Chondrocyte (in vitro differentiated cells): ENCODE data around the gene KRTAP13-4. TPM values are rescaled to one million over a fixed set of nuclear protein-coding genes. Genes with fewer than 3 reads are reported as not detected.

Experiments
- DNase-seq: peaks from one replicate; pipeline ENCODE4 v3.0.0; 2021; ENCODE audit warnings: mixed read lengths, low spot score
- H3K27ac Mint-ChIP-seq: one replicate; pipeline ENCODE4 v1.8.0; 2021; ENCODE audit warnings: mild to moderate bottlenecking, moderate library complexity, mixed read lengths; ENCODE audit not compliant: unreplicated experiment
- H3K27me3 Mint-ChIP-seq: 2 replicates; pipeline ENCODE4 v1.8.0; 2021; ENCODE audit warnings: low read depth, mixed read lengths
- H3K36me3 Mint-ChIP-seq: 2 replicates; pipeline ENCODE4 v1.8.0; 2021; ENCODE audit warnings: low read depth, mixed read lengths
- H3K4me1 Mint-ChIP-seq: 2 replicates; pipeline ENCODE4 v1.8.0; 2021; ENCODE audit warnings: low read depth, mild to moderate bottlenecking, mixed read lengths
- H3K4me3 Mint-ChIP-seq: one replicate; pipeline ENCODE4 v1.8.0; 2021; ENCODE audit warnings: mild to moderate bottlenecking, moderate library complexity, mixed read lengths; ENCODE audit not compliant: unreplicated experiment
- H3K9me3 Mint-ChIP-seq: 2 replicates; pipeline ENCODE4 v1.8.0; 2021; ENCODE audit warnings: low read depth, mixed read lengths
- CTCF ChIP-seq: fragments of 200-600 bp; sonication (generic); IDR thresholded peaks from 2 replicates; pipeline ENCODE4 v1.5.0; 2021; ENCODE audit warnings: antibody characterized with exemption, mild to moderate bottlenecking, moderate library complexity
- total RNA-seq: library from RNA; stranded (reverse); gene quantifications from 3 replicates; pipeline ENCODE4 v1.2.1, GENCODE V29; 2021

KRTAP13-4 gene
- total RNA-seq, 1 donor from 2014 or later, result not detected

GRCh38 chr21:30415993-30416392 is 14.0 kb upstream of the KRTAP13-4 start:
- H3K4me1 Mint-ChIP-seq, result no peaks in the 10 kb centered on the region
- no peak for DNase-seq
- no peak for TF ChIP-seq CTCF
- H3K27me3 Mint-ChIP-seq, result peaks cover 9% of the 10 kb centered on the region
- no peak overlapping the region for H3K4me3 Mint-ChIP-seq
- H3K9me3 Mint-ChIP-seq, result peaks cover 7% of the 10 kb centered on the region
- H3K36me3 Mint-ChIP-seq, result no peaks in the 10 kb centered on the region
- no peak overlapping the region for H3K27ac Mint-ChIP-seq

- peaks cover 2% of the 10 kb centered on the region for H3K9me3 Mint-ChIP-seq
- no peak within 1 kb of the TSS for H3K27ac Mint-ChIP-seq
- no peak for DNase-seq
- H3K27me3 Mint-ChIP-seq, result peaks cover 3% of the 10 kb centered on the region
- H3K4me3 Mint-ChIP-seq, result no peak within 1 kb of the TSS
- TF ChIP-seq CTCF, result no peak
- H3K36me3 Mint-ChIP-seq, result no peaks in the 10 kb centered on the region
- no peaks in the 10 kb centered on the region for H3K4me1 Mint-ChIP-seq
Measured at GRCh38 chr21:30425826-30426225, 4.2 kb upstream of the KRTAP13-4 start, which contains the start of gene KRTAP13-3. Gene KRTAP13-3, minus strand, starts transcription at chr21:30425926. Its CDS starts 14 bp downstream, at chr21:30425912.

- no peak overlapping the region for H3K4me3 Mint-ChIP-seq
Measured at GRCh38 chr21:30426731-30427130, 3.3 kb upstream of the KRTAP13-4 start.

GRCh38 chr21:30434033-30434631 is 4.1 kb downstream of the KRTAP13-4 start:
- H3K4me1 Mint-ChIP-seq, result no peaks in the 10 kb centered on the region
- H3K27me3 Mint-ChIP-seq, result peaks cover 26% of the 10 kb centered on the region
- no peak overlapping the region for H3K27ac Mint-ChIP-seq
- H3K9me3 Mint-ChIP-seq, result no peaks in the 10 kb centered on the region
- H3K4me3 Mint-ChIP-seq, result no peak overlapping the region
- no peak for DNase-seq
- H3K36me3 Mint-ChIP-seq, result no peaks in the 10 kb centered on the region
- peak; percentile 83 for TF ChIP-seq CTCF

More at GRCh38 chr21:30426731-30427130, 3.3 kb upstream of the KRTAP13-4 start:
- DNase-seq, result no peak
- H3K9me3 Mint-ChIP-seq, result peaks cover 2% of the 10 kb centered on the region
- H3K27ac Mint-ChIP-seq, result no peak overlapping the region
- no peaks in the 10 kb centered on the region for H3K4me1 Mint-ChIP-seq
- no peaks in the 10 kb centered on the region for H3K36me3 Mint-ChIP-seq
- TF ChIP-seq CTCF, result no peak
- peaks cover 8% of the 10 kb centered on the region for H3K27me3 Mint-ChIP-seq

- no peaks in the 10 kb centered on the region for H3K4me1 Mint-ChIP-seq
- no peak overlapping the region for H3K27ac Mint-ChIP-seq
- peaks cover 19% of the 10 kb centered on the region for H3K27me3 Mint-ChIP-seq
- DNase-seq, result no peak
- no peak overlapping the region for H3K4me3 Mint-ChIP-seq
- H3K36me3 Mint-ChIP-seq, result no peaks in the 10 kb centered on the region
- H3K9me3 Mint-ChIP-seq, result no peaks in the 10 kb centered on the region
- TF ChIP-seq CTCF, result no peak
Measured at GRCh38 chr21:30437010-30437565, 7.1 kb downstream of the KRTAP13-4 start.
